Stimulated activated CD4-positive, alpha-beta T cell treated with anti-CD3 and anti-CD28 coated beads, TNF-alpha, amount 100 ng/mL, for 48 hours (primary cell): Measurements from ENCODE around the gene UNC5A.

Experiments used
- DNase-seq, 3 donors: peaks; one replicate each; pipeline ENCODE4 v3.0.0-alpha.2; 2020; ENCODE audit warnings: low read depth in 3 of 3

Gene UNC5A

DNA sequence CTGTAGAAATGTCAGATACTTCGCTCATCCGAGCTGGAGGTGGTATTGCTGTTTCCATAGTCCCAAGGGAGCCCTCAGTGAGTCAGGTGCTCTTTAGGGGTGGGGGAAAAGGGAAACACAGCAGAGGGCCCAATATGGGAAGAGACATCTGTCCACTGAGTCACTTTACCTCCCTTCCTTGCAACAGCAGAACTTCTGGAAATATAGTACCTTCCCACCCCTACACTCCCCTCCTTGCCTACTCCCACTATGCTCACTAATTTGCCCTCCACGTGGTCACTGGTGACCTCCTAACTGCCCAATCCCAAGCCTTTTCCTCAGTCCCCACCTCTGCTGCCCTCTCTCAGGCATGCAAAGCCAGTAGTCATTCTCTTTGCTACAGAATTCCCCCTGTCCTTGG lies 86.9 kb downstream of the UNC5A start:
- no peak for DNase-seq

- DNase-seq: no peak
Observed at GRCh38 chr5:176899296-176899891, 89.0 kb downstream of the UNC5A start, which contains the start of gene HK3. Gene HK3 (minus strand): TSS chr5:176899346. CDS start chr5:176896159, 3,187 bp downstream.

GRCh38 chr5:176899946-176900779 lies 89.8 kb downstream of the UNC5A start:
- no peak for DNase-seq

DNA sequence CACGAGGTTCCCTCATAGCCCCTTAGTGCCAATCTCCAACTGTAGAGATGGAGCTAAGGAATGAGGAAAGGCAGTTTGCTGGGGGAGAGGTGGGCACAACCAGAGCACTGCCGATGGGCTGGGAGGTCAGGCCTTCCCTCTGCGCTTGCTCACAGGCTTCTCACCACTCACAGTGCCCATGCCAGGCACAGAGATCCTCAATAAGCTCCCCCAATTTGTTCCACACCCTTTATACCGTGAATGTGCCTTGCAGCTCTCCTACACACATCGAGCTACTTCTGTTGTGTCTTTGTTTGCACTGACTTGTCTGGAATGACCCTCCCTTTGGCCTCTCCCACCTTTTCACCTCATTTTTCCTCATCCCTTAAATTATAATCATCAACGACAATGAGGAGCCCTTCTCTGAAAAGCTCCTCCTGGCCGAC lies 90.4 kb downstream of the UNC5A start:
- no peak for DNase-seq

- DNase-seq: peak; percentile 8 to 14 (median 14)
Observed at GRCh38 chr5:176901260-176902101, 91.1 kb downstream of the UNC5A start.

DNA sequence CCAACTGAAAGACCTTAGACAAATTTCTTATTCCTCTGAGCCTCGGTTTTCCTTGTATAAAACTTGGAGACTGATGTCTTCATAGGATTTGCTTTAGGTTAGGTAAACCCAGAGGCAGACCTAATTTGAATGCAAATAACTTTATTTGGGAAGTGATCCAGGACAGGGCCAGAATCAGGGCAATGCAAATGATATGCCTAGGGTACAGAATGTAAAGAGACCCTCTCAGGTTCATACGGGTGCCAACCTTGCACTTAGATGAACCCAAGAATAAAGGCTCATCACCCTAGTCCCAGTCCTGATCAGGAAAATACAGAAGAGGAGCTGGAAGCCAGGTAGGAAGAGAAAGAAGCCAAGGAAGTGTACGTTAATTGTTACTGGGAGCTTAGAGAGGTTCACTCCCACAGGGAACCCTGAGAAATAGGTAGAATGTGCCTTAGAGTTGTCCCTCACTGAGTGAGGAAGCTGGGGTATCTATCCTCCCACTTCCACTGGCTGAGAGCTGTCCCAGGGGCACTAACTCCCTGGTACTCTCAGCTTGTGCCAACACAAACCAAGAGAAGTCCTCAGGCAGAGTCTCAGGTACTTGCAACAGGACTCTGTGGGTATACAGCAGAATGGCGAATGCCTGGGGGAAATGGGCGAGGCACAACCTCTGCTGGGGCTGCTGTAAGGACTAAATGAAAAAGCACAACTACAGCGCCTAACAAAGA lies 91.9 kb downstream of the UNC5A start:
- DNase-seq: no peak

- DNase-seq: no peak
Observed at GRCh38 chr5:176902911-176903664, 92.7 kb downstream of the UNC5A start.

GRCh38 chr5:176904276-176904675 lies 93.9 kb downstream of the UNC5A start:
- DNase-seq: no peak

- DNase-seq: no peak
Observed at GRCh38 chr5:176906126-176906525, 95.8 kb downstream of the UNC5A start.

DNA sequence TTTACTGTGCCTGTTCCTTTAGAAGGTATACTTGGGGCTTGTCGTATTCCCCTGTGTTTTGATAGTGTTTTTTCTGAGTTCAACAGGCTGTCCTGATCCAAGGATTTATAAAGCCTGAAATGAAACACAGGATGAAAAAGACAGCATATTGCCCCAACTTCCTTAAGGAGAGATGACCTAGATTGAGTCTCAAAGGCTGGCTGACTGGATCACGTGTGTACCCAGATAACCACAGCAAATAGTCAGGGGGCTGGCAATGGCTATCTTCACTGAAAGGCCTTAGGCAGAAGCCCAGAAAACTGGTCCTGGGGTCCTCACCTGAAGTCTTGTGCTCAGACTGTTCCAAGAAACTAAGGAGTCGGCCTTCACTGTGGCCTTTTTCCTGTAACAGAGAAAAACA lies 96.4 kb downstream of the UNC5A start:
- no peak for DNase-seq

GRCh38 chr5:176908675-176909368 lies 98.5 kb downstream of the UNC5A start:
- no peak for DNase-seq

DNA sequence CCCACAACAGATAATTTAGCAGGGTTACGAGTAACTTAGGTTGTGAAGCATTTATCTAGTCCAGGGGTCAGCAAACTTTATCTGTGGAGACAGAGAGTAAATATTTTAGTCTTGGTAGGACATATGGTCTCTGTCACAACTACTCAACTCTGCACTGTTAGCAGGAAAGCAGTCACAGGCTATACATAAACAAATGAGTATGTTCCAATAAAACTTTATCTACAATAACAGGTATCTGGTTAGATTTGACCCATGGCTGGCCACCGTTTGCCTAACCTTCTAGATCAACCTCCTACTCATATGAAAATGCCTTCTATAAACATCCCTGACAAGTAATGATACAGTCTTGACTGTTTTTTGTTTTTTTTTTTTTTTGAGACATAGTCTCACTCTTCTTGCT lies 101.8 kb downstream of the UNC5A start:
- DNase-seq: no peak

DNA sequence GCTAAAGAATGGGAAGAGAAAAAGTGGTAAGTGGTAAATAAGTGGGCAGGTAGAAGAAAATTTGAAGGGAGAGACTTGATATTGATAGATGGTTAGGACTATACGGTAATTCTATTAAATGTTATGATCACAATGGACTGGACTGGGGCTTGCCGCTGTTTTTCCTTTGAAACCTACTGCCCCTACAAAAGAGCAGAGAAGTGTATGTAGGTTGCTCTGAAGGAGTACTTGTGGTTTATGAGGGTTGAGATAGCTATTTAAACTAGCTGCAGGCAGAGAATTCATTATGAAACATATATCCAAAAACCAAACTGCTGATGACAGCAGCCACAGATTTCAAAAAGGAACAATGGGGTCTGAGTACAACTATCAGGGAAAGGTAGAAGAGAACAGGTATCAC lies 105.5 kb downstream of the UNC5A start:
- DNase-seq: no peak

DNA sequence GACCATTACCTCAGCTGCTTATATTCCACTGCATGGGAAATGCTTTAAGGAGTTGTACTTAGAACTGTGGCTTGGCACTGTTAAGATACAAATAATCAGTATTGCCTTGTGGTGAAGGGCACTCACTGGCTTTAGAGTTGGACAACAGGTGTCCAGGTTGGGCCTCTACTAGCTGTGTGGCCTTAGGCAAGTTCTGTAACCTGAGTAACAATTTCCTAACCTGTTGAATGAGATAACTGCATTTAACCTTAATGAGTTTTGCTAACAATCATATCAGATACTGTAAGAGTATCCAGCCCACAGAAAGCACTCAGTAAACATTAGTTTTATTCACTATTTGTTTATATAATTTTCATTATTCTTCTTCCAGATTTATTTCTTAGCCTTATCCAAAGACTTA lies 106.0 kb downstream of the UNC5A start:
- DNase-seq: no peak

DNA sequence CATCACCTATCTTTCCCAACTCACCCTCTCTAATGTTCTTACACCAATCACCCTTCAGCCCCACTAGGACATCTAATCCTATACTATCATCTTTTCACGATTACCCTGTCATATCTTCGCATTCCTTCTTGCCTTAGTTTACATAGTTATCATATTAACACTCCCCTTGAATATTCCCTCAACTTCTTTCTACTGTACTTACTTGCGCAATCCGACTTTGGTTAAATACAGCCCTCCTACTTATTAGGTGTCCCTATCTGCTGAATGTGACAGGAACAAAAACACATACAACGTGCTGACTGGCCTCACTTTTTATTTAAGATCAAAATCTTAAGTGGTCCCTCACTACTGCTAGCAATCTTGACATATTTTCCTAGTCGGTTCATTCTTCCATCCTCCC lies 108.3 kb downstream of the UNC5A start:
- no peak for DNase-seq

- DNase-seq: no peak
Observed at GRCh38 chr5:176921714-176922113, 111.4 kb downstream of the UNC5A start.

DNA sequence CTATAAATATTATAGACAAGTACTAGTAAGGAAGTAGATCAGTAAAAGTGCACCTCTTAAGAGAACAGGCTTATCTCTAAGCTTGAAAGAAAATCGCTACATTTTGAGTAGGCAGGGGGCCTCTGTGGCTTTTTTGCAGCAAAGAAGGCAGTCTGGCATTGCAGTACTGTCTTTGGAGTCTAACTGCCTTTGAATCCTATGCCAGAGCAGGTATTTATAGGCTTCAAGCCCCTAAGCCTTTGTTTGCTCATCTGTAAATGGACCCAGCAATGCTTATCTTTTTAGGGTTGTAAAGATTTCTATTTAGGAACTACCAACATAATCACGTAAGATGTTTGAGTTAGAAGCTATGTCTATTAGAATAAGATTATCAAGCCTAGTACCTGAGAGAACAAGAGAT lies 112.5 kb downstream of the UNC5A start:
- no peak for DNase-seq

DNA sequence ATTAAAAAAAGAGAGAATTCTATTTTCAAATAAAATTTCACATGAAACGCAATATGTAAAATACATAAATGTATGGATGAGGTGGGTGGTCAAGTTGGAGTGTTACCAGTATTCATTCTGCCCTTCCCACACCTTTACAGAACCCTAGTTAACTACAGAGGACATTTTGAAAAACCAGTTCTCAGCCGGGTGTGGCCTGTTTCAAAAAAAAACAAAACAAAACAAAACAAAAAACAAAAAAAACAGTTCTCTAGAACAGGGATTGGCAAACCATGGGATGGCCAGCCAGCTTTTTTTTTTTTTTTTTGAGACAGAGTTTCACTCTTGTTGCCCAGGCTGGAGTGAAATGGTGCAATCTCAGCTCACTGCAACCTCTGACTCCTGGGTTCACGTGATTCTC lies 117.2 kb downstream of the UNC5A start:
- DNase-seq: no peak

- no peak for DNase-seq
Observed at GRCh38 chr5:176929654-176930053, 119.3 kb downstream of the UNC5A start.
